Head of caudate nucleus (tissue), 42 donors: ENCODE data around the gene ACAD10.

Source experiments
- DNase-seq, 42 donors: peaks; one replicate each; pipeline versions ENCODE4 v3.0.0 to v3.0.0-alpha.2; 2020 to 2021; ENCODE audit warnings: mixed read lengths in 7 of 42
- intact Hi-C: fragments of 100-400 bp; cut with DNase I; formaldehyde crosslinking; loops from one replicate; pipeline ENCODE4 v1.15.0; 2022

Gene ACAD10

DNA sequence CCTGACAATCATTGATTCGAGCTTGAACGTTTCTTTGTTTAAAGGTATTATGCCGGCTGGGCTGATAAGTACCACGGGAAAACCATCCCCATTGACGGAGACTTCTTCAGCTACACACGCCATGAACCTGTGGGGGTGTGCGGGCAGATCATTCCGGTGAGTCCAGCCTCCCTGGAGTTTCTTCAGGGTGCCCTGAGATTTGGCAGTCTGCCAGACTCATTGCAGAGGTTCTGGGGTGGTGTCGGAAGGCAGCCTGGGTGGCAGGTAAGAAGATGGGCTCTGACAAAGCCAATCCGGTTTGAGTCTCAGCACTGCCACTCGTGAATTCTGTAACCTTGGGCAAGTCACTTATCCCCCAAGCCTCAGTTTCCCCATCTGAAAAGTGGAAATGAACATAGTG is 103.9 kb downstream of the ACAD10 start:
- intact Hi-C loops, result no loop called here
- no peak for DNase-seq

GRCh38 chr12:111791507-111791906 is 105.7 kb downstream of the ACAD10 start:
- no peak for DNase-seq
- intact Hi-C loops, result no loop called here

- peak in 4 of 42 donors; percentile 21 to 40 (median 26) for DNase-seq
- intact Hi-C loops, result no loop called here
Measured at GRCh38 chr12:111792155-111792855, 106.5 kb downstream of the ACAD10 start.

GRCh38 chr12:111792856-111793235 is 107.0 kb downstream of the ACAD10 start:
- no peak for DNase-seq
- intact Hi-C loops, result no loop called here

- intact Hi-C loops, result no loop called here
- DNase-seq, result no peak
Measured at GRCh38 chr12:111798182-111798581, 112.3 kb downstream of the ACAD10 start.

DNA sequence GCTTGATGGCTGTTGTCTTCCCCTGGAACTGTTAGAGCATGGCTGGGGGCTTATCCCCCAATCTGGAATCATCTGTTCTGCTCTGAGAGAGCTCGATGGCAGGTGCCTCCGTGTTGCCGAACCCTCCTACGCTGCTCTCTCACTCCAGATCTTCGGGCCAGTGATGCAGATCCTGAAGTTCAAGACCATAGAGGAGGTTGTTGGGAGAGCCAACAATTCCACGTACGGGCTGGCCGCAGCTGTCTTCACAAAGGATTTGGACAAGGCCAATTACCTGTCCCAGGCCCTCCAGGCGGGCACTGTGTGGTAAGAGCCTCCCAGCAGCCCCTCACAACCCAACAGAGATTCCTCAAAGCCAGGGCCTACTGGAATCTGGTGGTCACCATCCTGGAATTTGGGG is 113.9 kb downstream of the ACAD10 start:
- DNase-seq, result no peak
- intact Hi-C loops, result no loop called here

DNA sequence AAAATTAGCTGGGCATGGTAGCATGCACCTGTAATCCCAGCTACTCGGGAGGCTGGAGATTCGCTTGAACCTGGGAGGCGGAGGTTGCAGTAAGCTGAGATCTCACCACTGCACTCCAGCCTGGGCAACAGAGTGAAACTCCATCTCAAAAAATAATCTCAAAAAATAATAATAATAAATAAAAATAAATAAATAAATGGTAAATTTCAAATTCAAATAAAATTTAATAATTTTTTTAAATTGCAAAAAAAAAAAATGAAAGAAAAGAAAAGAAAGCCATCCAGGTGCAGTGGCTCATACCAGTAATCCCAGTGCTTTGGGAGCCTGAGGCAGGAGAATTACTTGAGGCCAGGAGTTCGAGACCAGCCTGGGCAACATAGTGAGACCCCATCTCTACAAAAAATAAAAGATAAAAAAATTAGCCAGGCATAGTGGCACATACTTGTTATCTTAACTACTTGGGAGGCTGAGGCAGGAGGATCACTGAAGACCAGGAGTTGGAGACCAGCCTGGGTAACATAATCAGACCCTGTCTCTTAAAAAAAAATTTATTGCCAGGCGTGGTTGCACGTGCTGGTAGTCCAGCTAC is 117.3 kb downstream of the ACAD10 start:
- intact Hi-C loops, result no loop called here
- DNase-seq, result no peak

- DNase-seq, result no peak
- intact Hi-C loops, result no loop called here
Measured at GRCh38 chr12:111803851-111804250, 118.0 kb downstream of the ACAD10 start.

GRCh38 chr12:111806304-111806703 is 120.5 kb downstream of the ACAD10 start:
- intact Hi-C loops, result no loop called here
- DNase-seq, result no peak
